H1 (cell line): ENCODE measurements around the gene TBK1. TPM values are rescaled to one million over a fixed set of nuclear protein-coding genes. Genes with fewer than 3 reads are reported as not detected.

Source experiments
- KDM5A ChIP-seq: fragments of 200-600 bp; IDR thresholded peaks from 2 replicates; pipeline ENCODE4 v1.7.1; 2012; ENCODE audit warnings: mild to moderate bottlenecking, low read length, inconsistent platforms, mixed read lengths
- RAD21 ChIP-seq, 2 experiments: IDR thresholded peaks in 1 of 2; conservative IDR thresholded peaks in 1 of 2; 2 replicates each; pipeline ENCODE4 v1.6.1; 2011; ENCODE audit warnings: low read depth in 2 of 2, low read length in 2 of 2, improper control_type of control experiment in 1 of 2, inconsistent platforms in 1 of 2, mild to moderate bottlenecking in 1 of 2, moderate library complexity in 1 of 2
- RBBP5 ChIP-seq: IDR thresholded peaks from 2 replicates; pipeline ENCODE4 v1.7.1; 2012; ENCODE audit warnings: low read depth, mild to moderate bottlenecking, inconsistent platforms, low read length, moderate library complexity, borderline replicate concordance
- RNF2 ChIP-seq: fragments of 200-900, 300-1000 bp; sonication (generic); IDR thresholded peaks from 2 replicates; pipeline ENCODE4 v1.7.1; 2016; ENCODE audit warnings: borderline replicate concordance, low read depth, mild to moderate bottlenecking, antibody characterized with exemption, low read length; ENCODE audit not compliant: poor library complexity, severe bottlenecking; ENCODE audit errors: missing control alignments
- polyA plus RNA-seq, 7 experiments: library from polyadenylated mRNA; depleted of rRNA in 3 of 7; stranded (reverse) in 5 of 7; unstranded in 2 of 7; fragments of >200 nt in 5 of 7; fragments of 200-250 nt in 2 of 7; gene quantifications; 1 replicate in 5 of 7; 2 replicates in 1 of 7; 4 replicates in 1 of 7; pipeline versions ENCODE4 v1.2.1 to v1.2.3, GENCODE V29; 2011 to 2013; ENCODE audit warnings: missing spikeins in 2 of 7, mixed read lengths in 2 of 7
- total RNA-seq: library from RNA; stranded (reverse); fragmentation: NEBNext Ultra II Directional; extraction: Animal tissue kit (Norgen Biotek cat#: 25700); gene quantifications from 2 replicates; pipeline ENCODE4 v1.2.1, GENCODE V29; 2021

Gene TBK1
- total and polyA plus RNA-seq, 2 of the 8 experiments (the other 6 are each of a cell fraction or from before 2014, with no cell fraction given), result 5.3 to 20.4 TPM

DNA sequence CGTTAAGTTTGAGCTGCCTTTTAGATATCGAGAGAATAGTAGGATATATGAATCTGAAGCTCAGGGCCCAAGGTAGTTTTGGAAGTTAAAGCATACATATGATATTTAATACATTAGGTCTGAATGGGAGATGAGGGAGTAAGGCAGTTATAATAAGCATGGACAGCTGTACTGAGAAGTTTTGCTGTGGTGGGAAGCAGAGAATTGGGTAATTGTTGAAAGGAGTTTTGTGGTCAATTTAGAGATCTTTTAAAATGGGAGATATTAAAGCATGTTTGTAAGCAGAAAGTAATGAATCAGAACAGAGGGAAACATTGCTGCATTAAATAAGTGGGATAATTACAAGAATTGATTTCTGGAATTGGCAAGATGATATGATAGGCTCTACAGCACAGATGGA, 21.3 kb downstream of the TBK1 start (continued):
- TF ChIP-seq RNF2, result no peak
- TF ChIP-seq RAD21 (IDR thresholded peaks at IDR 0.05 in 1 of 2, conservative IDR thresholded peaks at IDR 0.05 in 1 of 2; ENCODE audit: low read depth in 2 of 2, low read length in 2 of 2), result no peak
- no peak for TF ChIP-seq RBBP5
- TF ChIP-seq KDM5A, result no peak
- TF ChIP-seq, all 59 proteins: peak for 0
